ENCODE measurements around the gene STAT5B. TPM values are rescaled to one million over a fixed set of nuclear protein-coding genes. Genes with fewer than 3 reads are reported as not detected.
"Not testable (repeated sequence)": the region's sequence is repeated elsewhere in the genome, so short reads cannot be mapped to it uniquely, and the experiment has no call there.

Gene STAT5B
- polyA plus RNA-seq, 3 donors = 17.4 to 60.8 (median 47.1) TPM

DNA sequence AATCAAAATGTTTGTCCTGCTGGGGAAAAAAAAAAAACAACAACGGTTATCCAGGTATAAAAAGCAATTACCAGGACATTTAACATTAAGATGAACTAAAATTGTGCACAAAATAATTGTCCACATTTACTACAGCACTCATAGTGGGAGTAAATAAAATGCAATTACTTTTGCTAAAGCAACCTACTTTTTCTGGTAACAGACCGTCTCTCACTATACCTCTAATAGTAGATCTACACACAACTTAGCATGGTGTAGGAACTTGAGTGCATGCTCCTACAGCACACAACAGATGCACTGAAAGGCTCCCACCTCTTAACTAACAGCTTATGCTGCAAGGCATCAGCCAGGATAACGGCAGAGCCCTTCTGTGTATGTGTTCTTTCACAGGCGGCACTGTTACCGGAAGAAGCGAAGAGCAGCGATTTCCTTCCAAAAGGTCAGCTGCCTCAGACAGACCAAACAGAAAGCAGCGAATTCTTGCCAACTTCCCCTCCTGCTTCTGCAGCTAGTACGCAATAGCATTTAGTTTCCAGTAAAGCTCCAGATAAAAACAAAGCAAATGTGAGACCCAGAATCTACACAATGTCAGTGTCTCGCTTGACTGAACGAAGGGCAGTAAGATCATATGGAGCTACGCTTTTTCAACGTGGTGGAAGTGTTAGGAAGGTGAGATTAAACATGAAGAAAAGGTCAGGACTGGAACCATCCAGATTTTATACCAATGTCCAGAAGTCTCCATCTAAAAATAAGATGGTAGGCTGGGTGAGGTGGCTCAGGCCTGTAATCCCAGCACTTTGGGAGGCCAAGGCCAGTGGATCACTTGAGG lies 27.6 kb downstream of the STAT5B start:
- peak overlapping the region; percentile 64 for H3K27ac ChIP-seq (ENCODE audit: low read depth, low read length)
- 5 to 45% (median 6%) methylated on average over 13 of the region's 13 CpGs for WGBS, 3 donors

- peak overlapping the region; percentile 64 for H3K27ac ChIP-seq (ENCODE audit: low read depth, low read length)
- WGBS, 3 donors = 89 to 98% (median 92%) methylated on average over 5 of the region's 5 CpGs
These were observed 28.5 kb downstream of the STAT5B start for GRCh38 chr17:42247734-42248133.

GRCh38 chr17:42246515-42246914 lies 29.7 kb downstream of the STAT5B start:
- peak overlapping the region; percentile 73 for H3K27ac ChIP-seq (ENCODE audit: low read depth, low read length)
- WGBS, 3 donors = 50 to 68% (median 61%) methylated on average over 7 of the region's 7 CpGs

DNA sequence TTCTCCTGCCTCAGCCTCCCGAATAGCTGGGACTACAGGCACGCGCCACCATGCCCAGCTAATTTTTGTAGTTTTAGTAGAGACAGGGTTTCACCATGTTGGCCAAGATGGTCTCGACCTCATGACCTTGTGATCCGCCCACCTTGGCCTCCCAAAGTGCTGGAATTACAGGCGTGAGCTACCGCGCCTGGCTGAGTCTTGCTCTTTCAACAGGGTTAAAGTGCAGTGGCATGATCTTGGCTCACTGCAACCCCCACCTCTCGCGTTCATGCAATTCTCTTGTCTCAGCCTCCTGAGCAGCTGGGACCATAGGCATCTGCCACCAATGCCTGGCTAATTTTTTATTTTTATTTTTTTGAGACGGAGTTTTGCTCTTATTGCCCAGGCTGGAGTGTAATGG lies 31.0 kb downstream of the STAT5B start:
- WGBS, 3 donors = 94% methylated on average over 10 to 11 of the region's 11 CpGs
- H3K27ac ChIP-seq (ENCODE audit: low read depth, low read length) = not testable (repeated sequence)

GRCh38 chr17:42244116-42244515 lies 32.1 kb downstream of the STAT5B start:
- WGBS, 3 donors = 98% methylated on average over 3 of the region's 3 CpGs
- not testable (repeated sequence) for H3K27ac ChIP-seq (ENCODE audit: low read depth, low read length)

- WGBS, 3 donors = 74 to 87% (median 85%) methylated on average over 5 of the region's 5 CpGs
These were observed 32.7 kb downstream of the STAT5B start for GRCh38 chr17:42243493-42243982.

GRCh38 chr17:42241871-42242270 lies 34.3 kb downstream of the STAT5B start:
- 94 to 100% (median 97%) methylated on average over 1 of the region's 1 CpG for WGBS, 3 donors
- H3K27ac ChIP-seq (ENCODE audit: low read depth, low read length) = no peak overlapping the region

More at GRCh38 chr17:42243493-42243982, 32.7 kb downstream of the STAT5B start:
- no peak overlapping the region for H3K27ac ChIP-seq (ENCODE audit: low read depth, low read length)

GRCh38 chr17:42240863-42241262 lies 35.3 kb downstream of the STAT5B start:
- WGBS, 3 donors = 70 to 83% (median 82%) methylated on average over 4 of the region's 4 CpGs
- not testable (repeated sequence) for H3K27ac ChIP-seq (ENCODE audit: low read depth, low read length)

DNA sequence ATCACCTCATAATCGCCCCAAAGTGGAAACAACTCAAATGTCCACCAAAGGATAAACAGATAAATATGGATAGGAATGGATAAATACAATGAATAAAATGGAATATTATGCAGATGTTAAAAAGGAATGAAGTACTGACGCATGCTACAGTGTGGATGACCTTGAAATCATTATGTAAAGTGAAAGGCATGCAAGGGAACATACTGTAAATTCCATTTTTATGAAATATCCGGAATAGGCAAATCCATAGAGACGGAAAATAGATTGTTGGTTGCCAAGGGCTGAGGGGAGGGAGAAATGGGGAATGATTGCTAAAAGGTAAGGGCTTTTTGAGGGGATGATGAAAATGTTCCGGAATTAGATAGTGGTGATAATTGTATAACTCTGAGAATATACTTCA lies 36.0 kb downstream of the STAT5B start:
- WGBS, 3 donors = 72 to 89% (median 82%) methylated on average over 5 of the region's 5 CpGs
- no peak overlapping the region for H3K27ac ChIP-seq (ENCODE audit: low read depth, low read length)

GRCh38 chr17:42239576-42239975 lies 36.6 kb downstream of the STAT5B start:
- H3K27ac ChIP-seq (ENCODE audit: low read depth, low read length) = not testable (repeated sequence)
- 83 to 89% (median 86%) methylated on average over 7 of the region's 7 CpGs for WGBS, 3 donors

DNA sequence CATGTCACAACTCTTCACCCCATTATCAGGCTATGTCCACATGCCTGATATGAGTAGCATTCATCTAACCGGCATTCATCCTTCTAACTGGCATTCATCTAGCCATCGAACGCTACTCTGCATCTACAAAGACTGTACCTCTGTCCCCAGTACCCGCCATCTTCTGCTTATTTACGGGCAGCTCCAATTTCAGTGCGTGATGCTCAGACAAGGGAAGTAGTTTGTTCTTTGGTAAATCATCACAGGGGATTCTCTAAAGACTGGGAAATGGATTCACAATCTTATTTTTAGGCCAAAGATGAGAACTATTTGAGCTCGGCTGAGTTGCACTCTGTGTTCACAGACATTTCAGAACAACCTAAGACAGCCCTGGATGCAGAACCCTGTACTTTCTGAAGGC lies 39.4 kb downstream of the STAT5B start:
- 91 to 92% (median 92%) methylated on average over 7 of the region's 7 CpGs for WGBS, 3 donors
- no peak overlapping the region for H3K27ac ChIP-seq (ENCODE audit: low read depth, low read length)

GRCh38 chr17:42233994-42234393 lies 42.2 kb downstream of the STAT5B start:
- H3K27ac ChIP-seq (ENCODE audit: low read depth, low read length) = no peak overlapping the region
- WGBS, 3 donors = 45 to 76% (median 55%) methylated on average over 2 of the region's 2 CpGs

DNA sequence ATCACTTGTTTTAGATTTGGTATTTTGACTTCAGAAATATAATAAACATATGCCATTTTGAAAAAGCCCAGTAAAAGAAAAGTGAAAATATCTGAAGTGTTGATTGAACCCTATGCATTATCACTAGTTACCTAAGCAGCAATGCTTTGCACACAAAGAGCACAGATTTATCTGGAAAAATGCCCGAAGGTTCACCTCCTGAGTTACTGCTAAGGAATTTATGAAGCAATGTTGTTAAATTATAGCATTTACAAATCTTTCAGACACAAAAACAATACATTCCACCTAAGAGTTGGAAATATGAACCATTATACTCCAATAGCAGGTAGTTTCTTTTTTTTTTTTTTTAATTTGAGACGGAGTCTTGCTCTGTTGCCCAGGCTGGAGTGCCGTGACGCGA lies 43.0 kb downstream of the STAT5B start:
- H3K27ac ChIP-seq (ENCODE audit: low read depth, low read length) = no peak overlapping the region
- WGBS, 3 donors = 95 to 98% (median 96%) methylated on average over 5 of the region's 5 CpGs

DNA sequence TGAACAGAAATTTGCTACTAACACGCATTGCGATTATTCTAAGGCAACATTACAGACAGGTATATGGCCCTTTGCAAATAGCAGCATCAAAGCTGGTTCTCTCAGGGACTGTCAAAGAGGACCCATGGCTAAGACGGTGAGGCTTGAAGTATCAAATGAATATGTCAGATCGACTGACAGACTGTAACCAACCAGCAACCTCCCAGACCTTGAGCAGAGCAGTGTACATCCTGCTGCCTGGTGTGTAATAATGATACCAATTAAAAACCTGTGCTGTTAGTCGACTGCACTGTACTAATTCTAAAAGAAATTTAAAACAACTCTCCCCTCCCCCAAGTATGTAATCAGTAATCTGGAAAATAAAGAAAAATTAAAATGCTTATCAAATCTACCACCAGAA lies 46.0 kb downstream of the STAT5B start:
- WGBS, 3 donors = 82 to 88% (median 87%) methylated on average over 5 of the region's 5 CpGs
- no peak overlapping the region for H3K27ac ChIP-seq (ENCODE audit: low read depth, low read length)

DNA sequence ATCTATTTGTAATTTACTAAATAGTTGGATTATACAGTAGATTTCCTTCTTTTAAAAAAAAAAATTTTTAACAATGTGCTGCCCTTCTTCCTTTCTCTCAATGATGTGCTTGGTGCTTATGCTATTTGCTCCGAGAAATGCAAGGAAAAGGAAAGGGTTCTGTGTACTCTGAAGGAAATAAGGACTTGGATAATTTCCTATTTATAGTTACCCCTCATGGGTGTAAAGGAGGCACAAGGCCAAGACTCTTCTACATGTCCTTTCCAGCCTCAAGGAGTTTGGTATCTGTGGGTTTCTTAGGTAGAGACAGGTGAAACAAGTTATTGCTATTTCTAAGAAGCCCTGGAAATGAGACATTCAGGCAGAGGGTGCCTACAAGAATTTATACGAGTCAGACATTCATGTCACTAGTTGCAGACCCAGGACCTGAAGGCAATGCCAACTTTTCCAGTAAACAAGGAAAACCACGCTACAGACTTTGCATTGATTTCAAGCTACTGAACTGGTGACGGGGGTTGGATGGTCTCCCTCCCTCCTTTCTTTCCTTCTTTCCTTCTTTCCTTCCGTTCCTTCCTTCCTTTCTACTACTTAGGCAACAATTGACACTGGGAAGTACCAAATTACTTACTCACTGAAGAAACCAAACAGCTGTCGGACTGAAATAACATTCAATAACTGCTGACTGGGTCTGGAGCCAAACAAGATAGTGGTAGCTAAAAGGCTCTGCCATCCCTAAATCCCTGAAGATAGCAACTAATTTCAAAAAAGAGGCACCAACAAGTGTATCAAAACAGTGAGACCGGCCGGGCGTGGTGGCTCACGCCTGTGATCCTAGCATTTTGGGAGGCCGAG lies 48.1 kb downstream of the STAT5B start:
- H3K27ac ChIP-seq (ENCODE audit: low read depth, low read length) = no peak overlapping the region
- WGBS, 3 donors = 59 to 77% (median 60%) methylated on average over 11 of the region's 11 CpGs

GRCh38 chr17:42225646-42226045 lies 50.5 kb downstream of the STAT5B start:
- WGBS, 3 donors = 64 to 91% (median 67%) methylated on average over 5 of the region's 5 CpGs

DNA sequence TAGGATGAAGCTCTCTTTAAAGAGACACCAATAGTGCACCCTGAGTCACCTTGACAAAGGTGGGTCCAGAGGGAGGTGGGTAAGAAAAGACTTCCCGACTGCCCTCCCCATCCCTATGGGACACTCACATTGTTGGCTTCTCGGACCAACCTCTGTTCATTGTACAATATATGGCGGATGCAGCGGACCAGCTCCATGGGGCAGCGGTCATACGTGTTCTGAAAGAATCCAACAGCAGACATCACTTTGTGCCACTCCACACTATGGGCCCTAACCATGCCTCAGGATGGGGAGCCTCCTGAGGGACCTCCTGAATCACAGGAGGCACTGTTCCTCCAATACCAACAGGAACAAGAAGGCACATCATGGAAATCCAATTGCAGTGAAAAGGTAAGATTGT lies 51.5 kb downstream of the STAT5B start:
- 94 to 98% (median 96%) methylated on average over 6 of the region's 6 CpGs for WGBS, 3 donors
- H3K27ac ChIP-seq (ENCODE audit: low read depth, low read length) = no peak overlapping the region

More at GRCh38 chr17:42225646-42226045, 50.5 kb downstream of the STAT5B start:
- no peak overlapping the region for H3K27ac ChIP-seq (ENCODE audit: low read depth, low read length)

- 38 to 58% (median 48%) methylated on average over 3 of the region's 3 CpGs for WGBS, 3 donors
- H3K27ac ChIP-seq (ENCODE audit: low read depth, low read length) = no peak overlapping the region
These were observed 54.1 kb downstream of the STAT5B start for GRCh38 chr17:42221886-42222745.
